Measurements from ENCODE around the gene BCAS4.

- TF ChIP-seq EZH2 (IDR thresholded peaks at IDR 0.05; ENCODE audit: borderline replicate concordance, low read length) (no peak), CTCF (IDR thresholded peaks at IDR 0.05; ENCODE audit: low read length) (no peak)
Observed at GRCh38 chr20:50789968-50790650, 4.8 kb upstream of the BCAS4 start.
